SK-N-SH (cell line): ENCODE measurements around the gene PGM2L1.

ENCODE experiments used
- CHD2 ChIP-seq: fragments of 150-350 bp; IDR thresholded peaks from 2 replicates; pipeline ENCODE4 v1.6.1; 2018; ENCODE audit warnings: low read length; ENCODE audit not compliant: partially characterized antibody
- EZH2phosphoT487 ChIP-seq: fragments of 200-600 bp; sonication (generic); IDR thresholded peaks from 2 replicates; pipeline ENCODE4 v1.6.1; 2017; ENCODE audit warnings: low read depth, mixed run types, mild to moderate bottlenecking, antibody characterized with exemption, moderate library complexity, borderline replicate concordance
- FOXM1 ChIP-seq: IDR thresholded peaks from 2 replicates; pipeline ENCODE4 v1.4.0; 2012; ENCODE audit warnings: low read depth, mild to moderate bottlenecking
- JUND ChIP-seq: IDR thresholded peaks from 2 replicates; pipeline ENCODE4 v1.4.0; 2012
- POLR2AphosphoS5 ChIP-seq: IDR thresholded peaks from 2 replicates; pipeline ENCODE4 v1.6.1; 2012; ENCODE audit warnings: low read depth, low read length
- RCOR1 ChIP-seq: fragments of 150-350 bp; IDR thresholded peaks from 2 replicates; pipeline ENCODE4 v1.6.1; 2017; ENCODE audit warnings: antibody characterized with exemption, low read length
- RFX5 ChIP-seq: IDR thresholded peaks from 2 replicates; pipeline ENCODE4 v1.6.1; 2012; ENCODE audit warnings: mild to moderate bottlenecking, improper control_type of control experiment, low read length
- SIN3A ChIP-seq: IDR thresholded peaks from 2 replicates; pipeline ENCODE4 v1.6.1; 2012; ENCODE audit warnings: low read depth, mild to moderate bottlenecking, low read length, moderate library complexity, borderline replicate concordance
- TAF1 ChIP-seq: IDR thresholded peaks from 2 replicates; pipeline ENCODE4 v1.6.1; 2012; ENCODE audit warnings: low read depth, mild to moderate bottlenecking, low read length, moderate library complexity, borderline replicate concordance
- TEAD4 ChIP-seq: IDR thresholded peaks from 2 replicates; pipeline ENCODE4 v1.4.0; 2012; ENCODE audit warnings: mild to moderate bottlenecking, borderline replicate concordance; ENCODE audit not compliant: insufficient read depth
- TF ChIP-seq, protein P1 (sequence below): fragments of 200-600 bp; sonication (generic); IDR thresholded peaks from 2 replicates; pipeline ENCODE4 v1.6.1; 2017; ENCODE audit warnings: antibody characterized with exemption, mild to moderate bottlenecking, moderate library complexity
- TF ChIP-seq, protein P2 (sequence below): fragments of 150-350 bp; IDR thresholded peaks from 2 replicates; pipeline ENCODE4 v1.6.1; 2016; ENCODE audit warnings: mild to moderate bottlenecking, low read depth, low read length
- TF ChIP-seq, protein P3 (sequence below): IDR thresholded peaks from 2 replicates; pipeline ENCODE4 v1.4.0; 2012; ENCODE audit warnings: low read depth, borderline replicate concordance
- TF ChIP-seq, protein P4 (sequence below): IDR thresholded peaks from 2 replicates; pipeline ENCODE4 v1.4.0; 2012; ENCODE audit warnings: low read depth

DNA sequence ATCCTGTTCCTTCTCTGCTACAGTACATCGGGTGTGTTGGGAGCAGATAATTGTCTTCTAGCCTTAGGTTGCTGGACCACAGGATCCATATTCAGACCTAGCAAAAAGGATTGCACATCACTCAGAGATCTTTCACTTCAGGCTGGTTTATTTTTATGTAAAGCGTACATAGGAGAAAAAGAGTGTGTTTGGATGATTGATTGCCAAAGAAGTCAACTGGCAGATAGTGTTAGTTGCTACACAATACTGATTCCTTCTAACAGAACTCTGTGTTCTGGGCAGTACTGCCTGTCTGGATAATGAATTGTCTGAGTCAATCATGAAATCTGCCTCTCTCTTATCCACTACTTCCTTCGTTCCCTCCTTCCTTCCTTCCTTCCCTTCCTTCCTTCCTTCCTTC, 31.0 kb upstream of the PGM2L1 start:
- TF ChIP-seq TAF1 (no peak), JUND (no peak), RFX5 (no peak), POLR2AphosphoS5 (no peak), FOXM1 (no peak), SIN3A (no peak), CHD2 (no peak), EZH2phosphoT487 (no peak), TEAD4 (no peak), RCOR1 (no peak)
- TF ChIP-seq, protein P1, sequence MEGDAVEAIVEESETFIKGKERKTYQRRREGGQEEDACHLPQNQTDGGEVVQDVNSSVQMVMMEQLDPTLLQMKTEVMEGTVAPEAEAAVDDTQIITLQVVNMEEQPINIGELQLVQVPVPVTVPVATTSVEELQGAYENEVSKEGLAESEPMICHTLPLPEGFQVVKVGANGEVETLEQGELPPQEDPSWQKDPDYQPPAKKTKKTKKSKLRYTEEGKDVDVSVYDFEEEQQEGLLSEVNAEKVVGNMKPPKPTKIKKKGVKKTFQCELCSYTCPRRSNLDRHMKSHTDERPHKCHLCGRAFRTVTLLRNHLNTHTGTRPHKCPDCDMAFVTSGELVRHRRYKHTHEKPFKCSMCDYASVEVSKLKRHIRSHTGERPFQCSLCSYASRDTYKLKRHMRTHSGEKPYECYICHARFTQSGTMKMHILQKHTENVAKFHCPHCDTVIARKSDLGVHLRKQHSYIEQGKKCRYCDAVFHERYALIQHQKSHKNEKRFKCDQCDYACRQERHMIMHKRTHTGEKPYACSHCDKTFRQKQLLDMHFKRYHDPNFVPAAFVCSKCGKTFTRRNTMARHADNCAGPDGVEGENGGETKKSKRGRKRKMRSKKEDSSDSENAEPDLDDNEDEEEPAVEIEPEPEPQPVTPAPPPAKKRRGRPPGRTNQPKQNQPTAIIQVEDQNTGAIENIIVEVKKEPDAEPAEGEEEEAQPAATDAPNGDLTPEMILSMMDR = no peak
- TF ChIP-seq, protein P2, sequence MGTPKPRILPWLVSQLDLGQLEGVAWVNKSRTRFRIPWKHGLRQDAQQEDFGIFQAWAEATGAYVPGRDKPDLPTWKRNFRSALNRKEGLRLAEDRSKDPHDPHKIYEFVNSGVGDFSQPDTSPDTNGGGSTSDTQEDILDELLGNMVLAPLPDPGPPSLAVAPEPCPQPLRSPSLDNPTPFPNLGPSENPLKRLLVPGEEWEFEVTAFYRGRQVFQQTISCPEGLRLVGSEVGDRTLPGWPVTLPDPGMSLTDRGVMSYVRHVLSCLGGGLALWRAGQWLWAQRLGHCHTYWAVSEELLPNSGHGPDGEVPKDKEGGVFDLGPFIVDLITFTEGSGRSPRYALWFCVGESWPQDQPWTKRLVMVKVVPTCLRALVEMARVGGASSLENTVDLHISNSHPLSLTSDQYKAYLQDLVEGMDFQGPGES = no peak
- TF ChIP-seq, protein P3, sequence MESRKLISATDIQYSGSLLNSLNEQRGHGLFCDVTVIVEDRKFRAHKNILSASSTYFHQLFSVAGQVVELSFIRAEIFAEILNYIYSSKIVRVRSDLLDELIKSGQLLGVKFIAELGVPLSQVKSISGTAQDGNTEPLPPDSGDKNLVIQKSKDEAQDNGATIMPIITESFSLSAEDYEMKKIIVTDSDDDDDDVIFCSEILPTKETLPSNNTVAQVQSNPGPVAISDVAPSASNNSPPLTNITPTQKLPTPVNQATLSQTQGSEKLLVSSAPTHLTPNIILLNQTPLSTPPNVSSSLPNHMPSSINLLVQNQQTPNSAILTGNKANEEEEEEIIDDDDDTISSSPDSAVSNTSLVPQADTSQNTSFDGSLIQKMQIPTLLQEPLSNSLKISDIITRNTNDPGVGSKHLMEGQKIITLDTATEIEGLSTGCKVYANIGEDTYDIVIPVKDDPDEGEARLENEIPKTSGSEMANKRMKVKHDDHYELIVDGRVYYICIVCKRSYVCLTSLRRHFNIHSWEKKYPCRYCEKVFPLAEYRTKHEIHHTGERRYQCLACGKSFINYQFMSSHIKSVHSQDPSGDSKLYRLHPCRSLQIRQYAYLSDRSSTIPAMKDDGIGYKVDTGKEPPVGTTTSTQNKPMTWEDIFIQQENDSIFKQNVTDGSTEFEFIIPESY = no peak
- TF ChIP-seq, protein P4, sequence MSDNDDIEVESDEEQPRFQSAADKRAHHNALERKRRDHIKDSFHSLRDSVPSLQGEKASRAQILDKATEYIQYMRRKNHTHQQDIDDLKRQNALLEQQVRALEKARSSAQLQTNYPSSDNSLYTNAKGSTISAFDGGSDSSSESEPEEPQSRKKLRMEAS = no peak
